ENCODE measurements around the gene KHSRP. TPM values are rescaled to one million over a fixed set of nuclear protein-coding genes. Genes with fewer than 3 reads are reported as not detected.

Gene KHSRP
- total RNA-seq, 4 donors from 2014 or later = 92.9 to 141 (median 118) TPM

DNA sequence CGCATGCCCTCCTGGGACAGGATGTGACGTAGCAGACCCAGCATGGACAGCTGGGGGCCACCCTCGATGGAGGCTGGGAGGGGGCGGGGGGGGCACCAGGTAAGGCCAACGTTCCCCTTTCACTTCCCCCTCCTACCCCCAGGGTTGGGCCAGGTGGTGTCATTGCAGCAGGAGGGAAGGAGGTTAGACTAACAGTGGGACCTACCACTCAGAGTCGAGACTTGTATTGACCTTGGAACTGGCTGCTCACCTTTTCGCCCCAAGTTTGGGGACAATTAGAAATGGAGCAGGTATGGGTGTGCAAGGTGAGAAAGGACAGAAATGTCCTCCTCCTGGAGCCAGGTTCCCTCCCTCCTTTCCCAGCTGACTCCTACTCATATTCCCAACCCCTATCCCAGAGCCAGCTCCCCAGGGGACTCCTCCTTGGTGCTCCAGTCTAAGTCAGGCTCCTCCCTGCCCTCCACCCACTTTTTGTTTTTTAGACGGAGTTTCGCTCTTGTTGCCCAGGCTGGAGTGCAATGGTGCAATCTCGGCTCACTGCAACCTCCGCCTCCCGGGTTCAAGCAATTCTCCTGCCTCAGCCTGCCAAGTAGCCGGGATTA is 17.6 kb upstream of the KHSRP start:
- H3K4me1 ChIP-seq = no peaks in the 10 kb centered on the region
- no peak overlapping the region for H3K4me3 ChIP-seq (replicated peaks in 1 of 3)
- H3K9me3 ChIP-seq = no peaks in the 10 kb centered on the region
- no peaks in the 10 kb centered on the region for H3K27me3 ChIP-seq
- intact Hi-C loops (cut with DNase I) = no loop called here
- no peak for DNase-seq
- H3K36me3 ChIP-seq = no peaks in the 10 kb centered on the region
- no peak overlapping the region for H3K27ac ChIP-seq
- 92 to 96% methylated on average over 11 to 13 of the region's 13 CpGs for WGBS, 2 donors
- no peak for TF ChIP-seq POLR2A (IDR thresholded peaks at IDR 0.05)
- TF ChIP-seq, protein P1, sequence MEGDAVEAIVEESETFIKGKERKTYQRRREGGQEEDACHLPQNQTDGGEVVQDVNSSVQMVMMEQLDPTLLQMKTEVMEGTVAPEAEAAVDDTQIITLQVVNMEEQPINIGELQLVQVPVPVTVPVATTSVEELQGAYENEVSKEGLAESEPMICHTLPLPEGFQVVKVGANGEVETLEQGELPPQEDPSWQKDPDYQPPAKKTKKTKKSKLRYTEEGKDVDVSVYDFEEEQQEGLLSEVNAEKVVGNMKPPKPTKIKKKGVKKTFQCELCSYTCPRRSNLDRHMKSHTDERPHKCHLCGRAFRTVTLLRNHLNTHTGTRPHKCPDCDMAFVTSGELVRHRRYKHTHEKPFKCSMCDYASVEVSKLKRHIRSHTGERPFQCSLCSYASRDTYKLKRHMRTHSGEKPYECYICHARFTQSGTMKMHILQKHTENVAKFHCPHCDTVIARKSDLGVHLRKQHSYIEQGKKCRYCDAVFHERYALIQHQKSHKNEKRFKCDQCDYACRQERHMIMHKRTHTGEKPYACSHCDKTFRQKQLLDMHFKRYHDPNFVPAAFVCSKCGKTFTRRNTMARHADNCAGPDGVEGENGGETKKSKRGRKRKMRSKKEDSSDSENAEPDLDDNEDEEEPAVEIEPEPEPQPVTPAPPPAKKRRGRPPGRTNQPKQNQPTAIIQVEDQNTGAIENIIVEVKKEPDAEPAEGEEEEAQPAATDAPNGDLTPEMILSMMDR (IDR thresholded peaks at IDR 0.05) = no peak

DNA sequence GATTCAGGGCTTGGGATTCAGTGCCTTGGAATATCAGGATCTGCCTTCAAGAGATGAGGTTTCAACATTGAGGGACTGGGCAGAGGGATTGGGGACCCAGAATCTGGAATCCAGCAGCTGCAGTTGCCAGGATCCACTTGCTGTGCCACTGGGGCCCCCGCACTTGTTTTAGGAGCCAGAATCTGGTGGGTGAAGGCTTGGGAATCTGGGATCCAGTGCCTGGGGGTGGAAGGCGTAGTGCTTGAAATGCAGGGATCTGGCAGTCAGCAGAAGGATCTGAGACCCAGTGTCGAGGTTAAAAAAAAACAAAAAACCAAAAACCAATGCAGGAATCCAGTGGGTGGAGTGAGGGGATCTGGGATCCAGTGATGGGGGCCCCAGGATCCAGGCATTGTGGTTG is 16.3 kb upstream of the KHSRP start:
- Histone ChIP-seq H3K27ac (no peak overlapping the region), H3K9me3 (no peaks in the 10 kb centered on the region), H3K36me3 (no peaks in the 10 kb centered on the region), H3K27me3 (no peaks in the 10 kb centered on the region), H3K4me3 (replicated peaks in 1 of 3) (no peak overlapping the region), H3K4me1 (no peaks in the 10 kb centered on the region)
- WGBS, 2 donors = 76 to 95% methylated on average over 3 of the region's 3 CpGs
- TF ChIP-seq, protein P1 (IDR thresholded peaks at IDR 0.05) = no peak
- TF ChIP-seq POLR2A (IDR thresholded peaks at IDR 0.05) = no peak
- intact Hi-C loops (cut with DNase I) = no loop called here
- no peak for DNase-seq

DNA sequence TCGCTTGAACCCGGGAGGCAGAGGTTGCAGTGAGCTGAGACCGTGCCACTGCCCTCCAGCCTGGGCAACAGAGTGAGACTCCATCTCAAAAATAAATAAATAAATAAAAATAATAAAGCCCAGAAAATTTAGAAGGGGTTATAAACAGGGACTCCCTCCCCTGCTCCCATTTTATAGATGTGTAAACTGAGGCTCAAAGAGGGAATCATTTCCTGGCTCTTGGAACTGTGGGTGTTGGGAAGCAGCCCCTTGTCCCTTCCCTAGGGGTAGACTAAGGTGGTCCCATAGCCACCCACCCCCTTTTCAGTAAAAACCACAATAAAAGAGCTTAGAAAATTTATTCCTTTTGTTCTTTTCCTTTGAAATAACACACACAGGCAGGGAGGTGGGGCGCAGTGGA is 15.1 kb upstream of the KHSRP start:
- Histone ChIP-seq H3K36me3 (no peaks in the 10 kb centered on the region), H3K27ac (no peak overlapping the region), H3K9me3 (no peaks in the 10 kb centered on the region), H3K27me3 (no peaks in the 10 kb centered on the region), H3K4me3 (replicated peaks in 1 of 3) (no peak overlapping the region), H3K4me1 (no peaks in the 10 kb centered on the region)
- intact Hi-C loops (cut with DNase I) = no loop called here
- no peak for DNase-seq
- 83 to 84% methylated on average over 4 of the region's 4 CpGs for WGBS, 2 donors
- TF ChIP-seq, protein P1 (IDR thresholded peaks at IDR 0.05) = no peak
- no peak for TF ChIP-seq POLR2A (IDR thresholded peaks at IDR 0.05)

DNA sequence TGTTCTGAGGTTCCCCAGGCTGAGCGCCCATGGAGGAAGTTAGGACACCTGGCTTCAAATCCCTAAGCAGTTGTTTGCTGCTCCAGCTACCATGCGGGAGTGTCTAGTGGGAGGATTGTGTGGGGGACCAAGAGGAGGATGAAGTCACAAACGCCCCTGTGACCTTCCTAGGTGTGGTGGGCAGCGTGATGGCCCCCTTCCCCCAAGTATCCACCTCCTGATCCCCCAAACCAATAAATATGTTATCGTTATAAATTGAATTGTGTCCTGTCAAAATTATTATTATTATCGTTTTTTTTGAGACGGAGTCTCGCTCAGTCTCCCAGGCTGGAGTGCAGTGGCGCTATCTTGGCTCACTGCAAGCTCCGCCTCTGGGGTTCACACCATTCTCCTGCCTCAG is 9.1 kb upstream of the KHSRP start, which contains the start of gene SLC25A41:
TSS of gene SLC25A41 (minus strand) at position 101 of the 400 bp plus-strand sequence. CDS start at position 31, 70 bp downstream.
- Histone ChIP-seq H3K4me1 (no peaks in the 10 kb centered on the region), H3K9me3 (no peaks in the 10 kb centered on the region), H3K27ac (no peak within 1 kb of the TSS), H3K27me3 (no peaks in the 10 kb centered on the region), H3K4me3 (replicated peaks in 1 of 3) (no peak within 1 kb of the TSS), H3K36me3 (no peaks in the 10 kb centered on the region)
- intact Hi-C loops (cut with DNase I) = no loop called here
- 95 to 97% methylated on average over 10 of the region's 10 CpGs for WGBS, 2 donors
- TF ChIP-seq, protein P1 (IDR thresholded peaks at IDR 0.05) = no peak
- no peak for TF ChIP-seq POLR2A (IDR thresholded peaks at IDR 0.05)
- no peak for DNase-seq

DNA sequence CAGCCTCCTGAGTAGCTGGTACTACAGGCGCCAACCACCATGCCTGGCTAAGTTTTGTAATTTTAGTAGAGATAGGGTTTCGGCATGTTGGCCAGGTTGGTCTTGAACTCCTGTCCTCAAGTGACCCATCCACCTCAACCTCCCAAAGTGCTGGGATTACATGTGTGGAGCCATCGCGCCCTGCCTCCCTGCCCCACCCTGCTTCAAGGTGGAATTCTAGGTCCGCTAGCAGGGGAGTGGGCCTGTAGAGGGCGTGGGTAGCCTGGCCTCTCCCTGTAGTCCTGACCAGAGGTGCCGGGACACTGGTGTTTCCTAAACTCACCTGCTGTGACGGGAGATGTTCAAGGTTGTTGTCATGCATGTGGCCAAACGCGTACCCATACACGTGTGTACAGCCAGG is 8.6 kb upstream of the KHSRP start:
- 82 to 92% methylated on average over 8 to 9 of the region's 11 CpGs for whole genome bisulfite sequencing, 2 donors
- intact Hi-C loops (cut with DNase I) = no loop called here
- H3K27me3 ChIP-seq = no peaks in the 10 kb centered on the region

More for the DNA sequence above, 8.6 kb upstream of the KHSRP start:
- TF ChIP-seq POLR2A (IDR thresholded peaks at IDR 0.05) = no peak
- TF ChIP-seq, protein P1 (IDR thresholded peaks at IDR 0.05) = no peak
- no peaks in the 10 kb centered on the region for H3K4me1 ChIP-seq
- H3K27ac ChIP-seq = no peak overlapping the region
- H3K4me3 ChIP-seq (replicated peaks in 1 of 3) = no peak overlapping the region
- H3K36me3 ChIP-seq = no peaks in the 10 kb centered on the region
- DNase-seq = no peak
- no peaks in the 10 kb centered on the region for H3K9me3 ChIP-seq

Data from thyroid gland (tissue), 4 donors.